H1 (cell line): Measurements from ENCODE around the gene MYO18A.

Experiments
- CREB1 ChIP-seq: IDR thresholded peaks from 2 replicates; pipeline ENCODE4 v1.6.1; 2012; ENCODE audit warnings: inconsistent platforms
- CTCF ChIP-seq, 3 experiments: IDR thresholded peaks; 1 replicate in 2 of 3; 2 replicates in 1 of 3; pipeline versions ENCODE4 v1.5.1 to v1.6.1; 2011; ENCODE audit warnings: low read length in 3 of 3, mild to moderate bottlenecking in 3 of 3, inconsistent platforms in 2 of 3, low read depth in 1 of 3, moderate library complexity in 1 of 3; ENCODE audit not compliant: insufficient read depth in 1 of 3; ENCODE audit errors: control extremely low read depth in 1 of 3
- EZH2 ChIP-seq: fragments of 200-600 bp; sonication (generic); IDR thresholded peaks from 2 replicates; pipeline ENCODE4 v1.7.1; 2012; ENCODE audit warnings: low read depth, mild to moderate bottlenecking, moderate library complexity, low read length, inconsistent platforms; ENCODE audit not compliant: severe bottlenecking
- GTF2F1 ChIP-seq: IDR thresholded peaks from 2 replicates; pipeline ENCODE4 v1.6.1; 2012; ENCODE audit warnings: low read depth, low read length, improper control_type of control experiment, borderline replicate concordance
- MAFK ChIP-seq: IDR thresholded peaks from 2 replicates; pipeline ENCODE4 v1.6.1; 2012; ENCODE audit warnings: low read depth, mild to moderate bottlenecking, improper control_type of control experiment, low read length
- POLR2A ChIP-seq, 2 experiments: IDR thresholded peaks; 1 replicate in 1 of 2; 2 replicates in 1 of 2; pipeline ENCODE4 v1.6.1; 2011; ENCODE audit warnings: low read depth in 2 of 2, low read length in 2 of 2, mild to moderate bottlenecking in 2 of 2; ENCODE audit errors: control extremely low read depth in 1 of 2
- RAD21 ChIP-seq, 2 experiments: IDR thresholded peaks in 1 of 2; conservative IDR thresholded peaks in 1 of 2; 2 replicates each; pipeline ENCODE4 v1.6.1; 2011; ENCODE audit warnings: low read depth in 2 of 2, low read length in 2 of 2, improper control_type of control experiment in 1 of 2, inconsistent platforms in 1 of 2, mild to moderate bottlenecking in 1 of 2, moderate library complexity in 1 of 2
- SP2 ChIP-seq: IDR thresholded peaks from 2 replicates; pipeline ENCODE4 v1.6.1; 2012; ENCODE audit warnings: mild to moderate bottlenecking, low read length, inconsistent platforms
- SRF ChIP-seq: IDR thresholded peaks from 2 replicates; pipeline ENCODE4 v1.6.1; 2011; ENCODE audit warnings: mild to moderate bottlenecking, low read depth, low read length, moderate library complexity

GRCh38 chr17:29189355-29189754 is 9.2 kb upstream of the MYO18A start:
- no peak for TF ChIP-seq MAFK
- TF ChIP-seq POLR2A (IDR thresholded peaks at IDR 0.05; ENCODE audit: control extremely low read depth in 1 of 2, low read depth in 2 of 2, low read length in 2 of 2), result no peak
- TF ChIP-seq CTCF (IDR thresholded peaks at IDR 0.05; ENCODE audit: control extremely low read depth in 1 of 3, insufficient read depth in 1 of 3, low read depth in 1 of 3, low read length in 3 of 3), result no peak
- TF ChIP-seq GTF2F1, result no peak
- TF ChIP-seq RAD21 (IDR thresholded peaks at IDR 0.05 in 1 of 2, conservative IDR thresholded peaks at IDR 0.05 in 1 of 2; ENCODE audit: low read depth in 2 of 2, low read length in 2 of 2), result no peak
- no peak for TF ChIP-seq CREB1
- TF ChIP-seq SRF, result no peak
- TF ChIP-seq SP2, result no peak
- TF ChIP-seq EZH2, result no peak
